GM21515 (cell line): ENCODE measurements around the gene CLTA.

Source experiments
- ATAC-seq: cut with Tn5 transposase; IDR thresholded peaks from one replicate; pipeline ENCODE4 v1.9.1; 2021; ENCODE audit not compliant: unreplicated experiment

CLTA gene

GRCh38 chr9:36190388-36191289 is at the start of gene CLTA:
Gene CLTA, plus strand, starts transcription at chr9:36190921. Its CDS starts 136 bp downstream, at chr9:36191057.
- ATAC-seq: peak; percentile 98

GRCh38 chr9:36141288-36141687 is 49.4 kb upstream of the CLTA start:
- ATAC-seq: no peak

- no peak for ATAC-seq
Observed at GRCh38 chr9:36141761-36142160, 49.0 kb upstream of the CLTA start.

- no peak for ATAC-seq
Observed at GRCh38 chr9:36142510-36143244, 48.0 kb upstream of the CLTA start.

GRCh38 chr9:36143245-36143641 is 47.5 kb upstream of the CLTA start:
- ATAC-seq: no peak

- ATAC-seq: no peak
Observed at GRCh38 chr9:36144309-36145232, 46.1 kb upstream of the CLTA start.

GRCh38 chr9:36145970-36146369 is 44.8 kb upstream of the CLTA start:
- no peak for ATAC-seq

- ATAC-seq: no peak
Observed at GRCh38 chr9:36146651-36147050, 44.1 kb upstream of the CLTA start.

GRCh38 chr9:36147441-36148175 is 43.1 kb upstream of the CLTA start:
- ATAC-seq: no peak

GRCh38 chr9:36148311-36149051 is 42.2 kb upstream of the CLTA start:
- ATAC-seq: no peak

GRCh38 chr9:36149197-36149596 is 41.5 kb upstream of the CLTA start:
- no peak for ATAC-seq

GRCh38 chr9:36150574-36151315 is 40.0 kb upstream of the CLTA start:
- ATAC-seq: no peak

GRCh38 chr9:36151316-36152210 is 39.2 kb upstream of the CLTA start:
- ATAC-seq: peak; percentile 80

GRCh38 chr9:36152741-36153438 is 37.8 kb upstream of the CLTA start:
- ATAC-seq: no peak

GRCh38 chr9:36153746-36154145 is 37.0 kb upstream of the CLTA start:
- no peak for ATAC-seq

GRCh38 chr9:36154331-36154952 is 36.3 kb upstream of the CLTA start:
- no peak for ATAC-seq

- no peak for ATAC-seq
Observed at GRCh38 chr9:36156116-36156515, 34.6 kb upstream of the CLTA start.
